IPS DF 19.7 (cell line): ENCODE measurements around the gene RAB22A.
"Not testable (repeated sequence)": the region's sequence is repeated elsewhere in the genome, so short reads cannot be mapped to it uniquely, and the experiment has no call there.

ENCODE experiments used
- DNase-seq: peaks from one replicate; pipeline ENCODE4 v3.0.0-alpha.2; 2013; ENCODE audit warnings: low read depth, low spot score

Gene RAB22A

GRCh38 chr20:58408603-58409246 is 99.2 kb downstream of the RAB22A start:
- no peak for DNase-seq

GRCh38 chr20:58414216-58414615 is 104.7 kb downstream of the RAB22A start:
- DNase-seq = not testable (repeated sequence)

- DNase-seq = not testable (repeated sequence)
Observed at GRCh38 chr20:58414786-58415185, 105.3 kb downstream of the RAB22A start.

- no peak for DNase-seq
Observed at GRCh38 chr20:58416057-58416456, 106.5 kb downstream of the RAB22A start.

- no peak for DNase-seq
Observed at GRCh38 chr20:58416835-58417234, 107.3 kb downstream of the RAB22A start.
